Glomerular visceral epithelial cell (primary cell): ENCODE data around the gene RFT1.

ENCODE experiments used
- DNase-seq: peaks from one replicate; pipeline ENCODE4 v3.0.0-alpha.2; 2016; ENCODE audit errors: extremely low spot score

The RFT1 gene

DNA sequence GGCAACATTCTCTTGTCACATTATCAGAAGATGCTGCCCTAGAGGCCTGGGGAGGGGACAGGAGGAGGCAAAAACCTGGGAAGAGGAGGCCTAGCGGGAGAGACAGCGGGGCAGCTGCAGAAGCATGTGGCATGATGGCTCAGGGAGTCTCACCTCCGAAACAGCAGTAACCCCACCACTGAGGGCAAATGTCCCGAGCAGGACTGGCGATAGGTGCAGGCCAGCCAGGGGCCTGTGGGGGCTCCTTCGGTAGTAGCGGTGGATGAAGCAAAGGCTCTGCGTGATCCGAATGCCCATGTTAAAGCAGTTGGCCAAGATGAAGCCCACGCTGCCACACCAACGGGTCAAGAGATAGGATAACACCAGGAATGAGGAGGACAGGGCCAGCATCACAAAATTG lies 38.0 kb downstream of the RFT1 start:
- no peak for DNase-seq

DNA sequence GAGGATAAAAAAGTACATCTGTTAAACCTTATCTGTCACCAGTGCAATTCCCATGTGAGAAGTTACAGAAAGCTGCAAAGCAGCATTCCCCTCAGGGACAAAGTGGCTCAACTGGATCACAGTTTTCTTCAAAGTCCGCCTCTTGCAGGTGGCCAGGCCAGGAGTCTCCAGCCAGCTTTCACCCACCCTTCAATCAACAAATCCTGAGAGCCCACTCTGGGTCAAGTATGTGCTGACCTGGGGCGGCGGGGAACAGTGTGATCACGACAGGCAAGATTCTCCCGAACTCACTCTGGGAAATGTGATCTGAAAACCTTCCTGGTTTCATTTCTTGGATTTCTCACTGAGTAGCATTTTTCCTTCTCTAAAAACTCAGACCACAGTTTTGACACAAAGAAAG lies 39.2 kb downstream of the RFT1 start:
- no peak for DNase-seq

- no peak for DNase-seq
Observed at GRCh38 chr3:53089511-53089910, 40.7 kb downstream of the RFT1 start.

- DNase-seq = no peak
Observed at GRCh38 chr3:53085476-53085875, 44.8 kb downstream of the RFT1 start.

GRCh38 chr3:53084310-53085001 lies 45.8 kb downstream of the RFT1 start:
- peak; percentile 46 for DNase-seq

GRCh38 chr3:53083949-53084309 lies 46.3 kb downstream of the RFT1 start:
- DNase-seq = no peak

DNA sequence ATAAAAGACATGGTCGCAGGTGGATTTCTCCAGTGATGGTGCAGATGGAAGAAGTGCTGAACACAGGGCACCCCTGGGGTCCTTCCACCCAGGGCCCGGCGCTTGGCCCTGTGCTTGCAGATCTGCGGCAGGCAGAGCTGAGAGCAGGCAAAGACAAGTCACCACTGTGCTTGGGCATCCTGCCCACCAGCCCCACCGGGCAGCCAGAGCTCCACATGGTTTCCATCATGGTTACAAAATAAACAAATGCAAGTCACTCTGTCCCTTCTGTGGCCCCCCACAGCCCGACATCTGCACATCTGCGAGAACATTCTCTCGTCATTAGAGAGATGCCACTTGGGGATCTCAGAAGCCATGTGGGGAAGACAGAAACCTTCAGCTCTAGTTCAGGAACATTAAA lies 46.7 kb downstream of the RFT1 start:
- DNase-seq = peak; percentile 45

GRCh38 chr3:53082736-53083135 lies 47.5 kb downstream of the RFT1 start:
- no peak for DNase-seq

DNA sequence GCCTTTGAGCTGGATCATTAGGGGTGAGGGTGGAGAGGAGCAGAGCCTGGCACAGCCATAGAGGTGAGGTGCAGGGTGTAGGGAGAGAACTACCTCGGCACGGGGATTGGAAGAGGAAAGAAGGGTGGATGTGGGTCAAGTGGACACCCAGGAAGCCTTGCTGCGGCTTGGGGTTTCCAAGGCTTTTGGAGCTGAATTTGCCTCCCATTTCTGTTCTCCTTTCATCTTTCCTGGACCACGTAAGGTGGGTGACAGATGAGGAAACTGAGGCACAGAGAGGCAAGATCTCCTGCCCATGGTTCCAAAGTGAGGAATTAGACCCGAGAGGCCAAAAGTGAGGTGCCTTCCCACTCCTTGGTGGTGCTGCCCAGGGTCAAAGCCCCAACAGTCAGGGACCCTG lies 48.9 kb downstream of the RFT1 start:
- no peak for DNase-seq

DNA sequence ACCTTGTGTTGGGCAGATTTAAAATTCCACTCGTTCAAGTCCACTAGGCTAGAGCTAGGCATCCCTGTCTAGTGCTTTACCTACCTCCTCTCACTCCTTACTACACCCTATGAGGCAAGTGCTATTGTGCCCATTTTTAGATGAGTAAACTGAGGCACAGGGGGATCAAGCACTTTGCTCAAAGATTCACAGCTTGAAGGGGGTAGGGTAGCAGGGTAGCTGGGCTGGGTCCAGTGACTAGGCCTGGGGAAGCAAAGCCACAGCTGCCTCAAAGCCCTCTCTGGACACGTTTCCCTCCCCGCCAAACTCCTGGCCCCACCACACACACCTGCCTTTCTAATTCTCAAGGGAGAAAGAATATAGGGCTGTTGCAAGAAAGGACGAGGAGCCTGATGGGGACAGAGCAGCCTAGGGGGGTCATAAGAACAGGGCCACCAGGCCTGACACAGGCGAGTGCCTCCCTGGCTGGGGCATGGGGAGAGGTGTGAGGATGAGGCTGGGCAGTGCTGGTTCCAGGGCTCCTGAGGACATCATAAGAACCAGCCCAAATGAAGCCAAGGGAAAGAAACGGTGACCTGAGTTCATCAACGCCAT lies 49.5 kb downstream of the RFT1 start:
- DNase-seq = no peak

DNA sequence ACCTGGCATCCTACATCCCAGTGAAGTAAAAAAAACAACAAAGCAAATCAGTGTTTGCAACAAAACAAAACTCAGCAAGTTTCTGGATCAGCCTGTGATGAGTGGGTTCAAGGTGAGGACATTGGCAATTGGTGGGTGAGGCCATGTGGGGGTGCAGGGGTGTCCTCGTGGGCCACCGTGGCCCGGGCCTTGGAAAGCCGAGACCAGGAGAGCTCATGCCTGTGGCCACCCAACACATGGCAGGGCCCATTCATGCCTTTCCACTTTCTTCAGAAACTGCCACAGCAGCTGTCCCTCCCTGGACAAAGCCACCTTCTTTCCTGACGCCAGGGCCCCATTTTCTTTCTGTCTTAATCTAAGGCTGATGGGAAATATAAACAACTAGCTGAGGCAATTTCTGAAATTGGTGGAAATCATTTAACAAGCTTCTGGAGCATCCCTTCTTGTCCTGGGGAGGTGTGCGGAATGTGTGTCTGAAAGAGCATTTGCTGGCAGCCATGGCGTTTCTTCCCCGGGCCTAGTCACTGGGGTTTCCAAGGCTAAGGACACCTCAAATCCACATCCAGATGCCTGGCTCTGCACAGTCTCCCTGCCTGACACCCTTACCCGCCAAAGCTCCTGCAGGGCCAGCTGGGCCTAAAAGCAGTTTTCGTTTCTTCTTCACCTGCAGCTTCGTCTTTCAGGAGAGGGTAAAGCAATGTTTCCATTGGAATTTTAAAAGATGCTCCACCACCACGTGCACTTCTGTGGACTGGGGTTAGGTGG lies 50.3 kb downstream of the RFT1 start:
- no peak for DNase-seq

- DNase-seq = no peak
Observed at GRCh38 chr3:53079147-53079546, 51.1 kb downstream of the RFT1 start.

- no peak for DNase-seq
Observed at GRCh38 chr3:53078656-53079055, 51.6 kb downstream of the RFT1 start.

- DNase-seq = no peak
Observed at GRCh38 chr3:53077476-53078220, 52.6 kb downstream of the RFT1 start.

DNA sequence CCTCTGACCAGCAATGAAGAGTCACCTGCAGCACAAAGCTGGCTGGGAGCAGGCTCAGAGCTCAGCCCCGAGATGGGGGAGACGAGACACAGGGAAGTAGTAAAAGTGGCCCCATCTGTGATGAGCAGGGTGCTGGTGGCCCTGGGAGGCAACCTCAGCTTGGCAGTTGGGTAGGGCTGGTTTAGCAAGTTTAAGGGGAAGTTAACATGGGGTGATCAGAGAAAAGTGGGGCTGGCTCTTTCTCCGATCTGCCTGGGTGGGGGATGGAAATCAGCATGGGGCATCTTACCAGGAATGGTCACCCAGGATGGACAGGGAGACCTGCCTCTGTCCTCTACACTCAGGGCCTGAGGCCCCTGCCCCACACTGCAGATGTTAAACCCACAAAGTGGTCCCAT lies 54.5 kb downstream of the RFT1 start:
- no peak for DNase-seq

DNA sequence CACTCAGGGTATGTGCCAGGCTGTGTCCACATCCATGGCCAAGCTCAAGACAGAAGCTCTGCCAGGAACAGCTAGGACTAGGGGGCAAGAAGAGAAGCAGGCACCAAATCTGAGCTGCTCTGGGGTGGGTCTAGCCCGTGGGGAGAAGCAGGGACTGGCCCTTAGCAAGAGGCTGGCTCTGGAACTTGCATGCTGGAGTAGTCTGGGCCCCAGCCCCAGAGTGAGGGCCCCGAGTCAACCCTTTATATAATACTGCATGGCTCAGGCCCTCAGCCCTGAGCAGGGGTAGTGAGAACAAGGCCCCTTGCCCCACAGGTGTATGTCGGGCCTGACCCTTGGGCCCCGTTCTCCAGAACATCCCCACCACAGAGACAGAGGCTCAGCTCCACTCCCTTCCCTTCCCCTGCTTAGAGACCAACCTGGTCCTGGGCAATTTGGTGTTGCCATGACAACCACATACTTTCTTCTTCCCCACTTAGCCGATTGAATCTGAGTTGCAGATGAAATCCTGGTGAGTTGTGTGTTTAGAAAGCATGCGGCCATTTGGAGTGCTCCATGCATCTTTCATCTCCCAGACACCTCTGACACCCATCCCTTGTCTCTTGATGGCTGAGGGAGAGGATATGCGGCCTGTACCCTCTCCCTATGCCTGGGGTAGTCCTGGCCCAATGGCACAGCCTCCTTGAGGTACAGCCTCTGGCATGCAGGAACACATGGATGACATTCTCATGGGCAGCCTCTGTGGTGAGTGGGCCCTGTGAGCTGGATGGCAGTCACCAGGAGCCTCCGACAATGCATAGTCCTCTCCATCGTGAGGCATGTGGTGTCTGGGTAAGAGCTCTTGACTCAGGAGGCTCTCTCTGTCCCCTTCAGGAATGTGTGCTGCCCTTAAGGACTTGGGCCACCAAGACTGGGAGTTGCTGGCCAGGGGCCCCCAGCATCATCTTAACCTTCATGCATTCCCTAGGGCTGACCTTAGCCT lies 55.2 kb downstream of the RFT1 start:
- no peak for DNase-seq

DNA sequence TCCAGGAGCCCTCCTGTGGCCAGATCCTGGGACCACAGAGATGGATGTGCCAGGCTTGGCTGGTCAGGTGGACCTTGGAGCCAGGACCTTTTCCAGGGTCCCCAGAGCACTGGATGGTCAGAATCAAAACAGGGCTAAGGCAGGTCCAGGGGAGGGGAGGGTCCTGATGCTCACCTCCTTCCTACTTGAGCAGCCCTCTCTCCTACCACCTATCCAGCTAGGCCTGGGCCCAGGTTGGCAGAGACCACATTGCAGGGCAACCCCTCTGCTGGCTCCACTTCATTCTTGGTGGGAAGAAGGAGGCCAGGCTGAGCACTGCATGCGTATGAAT lies 55.9 kb downstream of the RFT1 start:
- no peak for DNase-seq

GRCh38 chr3:53073553-53074365 lies 56.5 kb downstream of the RFT1 start:
- no peak for DNase-seq

DNA sequence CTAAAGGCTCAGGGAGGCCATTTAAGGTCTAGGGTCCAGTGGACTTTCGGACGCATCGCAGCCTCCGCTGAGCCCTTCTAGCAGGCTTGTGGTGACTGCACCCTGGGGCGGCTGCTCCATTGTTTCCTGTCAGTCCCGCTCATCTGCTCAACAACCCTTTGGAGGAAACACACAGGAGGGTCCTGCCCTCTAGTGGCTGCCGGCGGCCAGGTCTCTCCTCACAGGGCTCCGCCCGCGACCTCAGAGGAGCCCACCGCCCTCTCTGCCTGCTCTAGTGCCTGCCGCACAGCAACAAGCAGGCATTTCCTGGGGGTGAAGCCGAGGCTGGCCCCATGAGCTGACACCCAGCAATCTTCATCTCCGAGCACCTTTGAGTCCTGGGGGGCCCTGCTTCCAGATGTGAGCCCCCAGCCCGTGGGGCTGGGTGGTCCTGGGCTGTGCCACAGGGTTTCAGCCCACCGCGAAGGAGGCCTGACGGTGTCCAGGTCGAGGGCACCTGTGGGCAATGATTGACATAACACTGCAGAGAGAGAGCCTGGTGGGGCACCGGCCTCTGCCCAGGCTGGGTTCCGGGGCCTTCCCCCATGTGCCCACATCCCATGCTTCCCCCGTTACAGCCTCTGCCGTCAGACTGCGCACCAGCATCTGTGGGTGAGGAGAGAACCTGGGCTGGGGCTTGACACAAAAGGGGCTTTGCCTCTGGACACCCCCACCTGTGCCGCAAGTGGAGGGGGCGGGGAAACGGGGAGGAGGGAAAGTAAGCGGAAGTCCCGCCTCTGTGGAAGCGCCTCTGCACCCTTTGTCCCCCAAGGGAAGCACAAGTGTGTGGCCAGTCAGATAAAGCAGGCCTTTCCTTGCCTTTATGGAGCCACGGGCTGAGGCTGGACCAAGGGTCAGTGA lies 57.3 kb downstream of the RFT1 start:
- peak; percentile 80 for DNase-seq
